HepG2 (cell line): ENCODE data around the gene RGS14. TPM values are rescaled to one million over a fixed set of nuclear protein-coding genes. Genes with fewer than 3 reads are reported as not detected.

Source experiments
- ATAC-seq: fragments of 200-7000 bp; cut with Tn5 transposase; 3 replicates; pipeline ENCODE4 v1.9.1; 2020; ENCODE audit warnings: mild to moderate bottlenecking, moderate library complexity
- Bru-seq: library from RNA; stranded (reverse); fragments of 400-500 nt; gene quantifications from one replicate; lab custom pipeline; 2021; lab: Mats Ljungman, UMichigan
- BruChase-seq, 2 experiments: library from RNA; stranded (reverse); fragments of 400-500 nt; gene quantifications; one replicate each; lab custom pipeline; 2021; lab: Mats Ljungman, UMichigan
- BruUV-seq: library from RNA; stranded (reverse); fragments of 400-500 nt; replicated peaks from 2 replicates; lab custom pipeline; 2021; lab: Mats Ljungman, UMichigan
- CTCF ChIA-PET: fragments of 300-600 bp; formaldehyde crosslinking; extraction: SDS; loops from one replicate; lab custom pipeline; 2021; ENCODE audit warnings: low total read pairs, inconsistent platforms, low intra/inter-chr PET ratio; lab: Yijun Ruan, JAX
- POLR2A ChIA-PET: fragments of 350-600 bp; sonication (Branson Sonifier 250); formaldehyde crosslinking; loops from one replicate; lab custom pipeline; 2020; ENCODE audit warnings: antibody characterized with exemption, inconsistent platforms; lab: Yijun Ruan, JAX
- DNase-seq: peaks from one replicate; pipeline ENCODE4 v3.0.0-alpha.2; 2015; ENCODE audit warnings: low spot score
- FAIRE-seq: peaks from 3 replicates; lab custom pipeline; 2011; peaks lifted over from hg19 to GRCh38; lab: Jason Lieb, UNC
- H2AFZ ChIP-seq: one replicate; pipeline ENCODE4 v1.6.1; 2011; ENCODE audit warnings: low read length, inconsistent platforms
- H3K27ac ChIP-seq: fragments of 300-600 bp; 3 replicates; pipeline ENCODE4 v1.8.0; 2011; ENCODE audit warnings: mixed run types, mild to moderate bottlenecking, mixed read lengths, low read length, inconsistent platforms; ENCODE audit not compliant: insufficient read depth; ENCODE audit errors: extremely low read length
- H3K27me3 ChIP-seq, 2 experiments: fragments of 200-600 bp in 1 of 2; 2 replicates in 1 of 2; 3 replicates in 1 of 2; pipeline versions ENCODE4 v1.6.0 to v1.8.0; 2011; ENCODE audit warnings: low read length in 2 of 2, mild to moderate bottlenecking in 2 of 2, moderate library complexity in 2 of 2, inconsistent platforms in 1 of 2; ENCODE audit not compliant: insufficient read depth in 2 of 2, control insufficient read depth in 1 of 2
- H3K36me3 ChIP-seq, 2 experiments: fragments of 200-600 bp in 1 of 2; replicated peaks in 1 of 2; 2 replicates in 1 of 2; 3 replicates in 1 of 2; pipeline versions ENCODE4 v1.5.1 to v1.8.0; 2011; ENCODE audit warnings: low read length in 2 of 2, inconsistent platforms in 1 of 2; ENCODE audit not compliant: insufficient read depth in 2 of 2, control insufficient read depth in 1 of 2
- H3K4me1 ChIP-seq: 2 replicates; pipeline ENCODE4 v1.5.1; 2012; ENCODE audit warnings: low read length, inconsistent platforms; ENCODE audit not compliant: insufficient read depth
- H3K4me2 ChIP-seq: 2 replicates; pipeline ENCODE4 v1.6.0; 2011; ENCODE audit warnings: low read depth, low read length, inconsistent platforms
- H3K4me3 ChIP-seq, 3 experiments: fragments of 200-600 bp in 1 of 3; sonication (generic), shearing (Covaris generic) in 1 of 3; replicated peaks in 1 of 3; 2 replicates each; pipeline ENCODE4 v1.5.1; 2011 to 2016; ENCODE audit warnings: low read length in 3 of 3, inconsistent platforms in 2 of 3, low read depth in 2 of 3, mild to moderate bottlenecking in 2 of 3, control low read depth in 1 of 3, mixed read lengths in 1 of 3; ENCODE audit not compliant: insufficient read depth in 1 of 3
- H3K79me2 ChIP-seq: one replicate; pipeline ENCODE4 v1.6.1; 2011; ENCODE audit warnings: low read length, inconsistent platforms; ENCODE audit not compliant: insufficient read depth
- H3K9ac ChIP-seq: 2 replicates; pipeline ENCODE4 v1.6.0; 2011; ENCODE audit warnings: mild to moderate bottlenecking, low read depth, low read length, inconsistent platforms; ENCODE audit not compliant: insufficient read depth
- H3K9me3 ChIP-seq: 2 replicates; pipeline ENCODE4 v1.5.1; 2012; ENCODE audit warnings: mild to moderate bottlenecking, low read length
- H4K20me1 ChIP-seq: 2 replicates; pipeline ENCODE4 v1.6.0; 2011; ENCODE audit warnings: inconsistent platforms, mild to moderate bottlenecking, low read length, moderate library complexity; ENCODE audit not compliant: insufficient read depth
- CCDC6 ChIP-seq: sonication (generic); formaldehyde crosslinking; IDR thresholded peaks from 2 replicates; pipeline ENCODE4 v1.8.1; 2022; ENCODE audit warnings: mild to moderate bottlenecking, missing genetic modification reagents, moderate library complexity
- WGBS: methylation state at CpG from one replicate; pipeline ENCODE4 v1.1.6; 2017; ENCODE audit warnings: low lambda C conversion rate; 5-methylcytosine and 5-hydroxymethylcytosine counted together
- in situ Hi-C: cut with HindIII; loops from 2 replicates; pipeline ENCODE4 v1.10.0; 2017; ENCODE audit warnings: low pct_unique_long_range_greater_than_20kb; ENCODE audit not compliant: extremely low pct_ligation_motif_present
- intact Hi-C: fragments of 100-400 bp; cut with micrococcal nuclease; formaldehyde crosslinking; loops from one replicate; pipeline ENCODE4 v1.10.0; 2022; ENCODE audit not compliant: unreplicated experiment
- long read RNA-seq, 2 experiments: library from RNA in 1 of 2; library from polyadenylated mRNA in 1 of 2; stranded (forward) in 1 of 2; unstranded in 1 of 2; transcript quantifications; one replicate each; pipeline ENCODE4 v2.0.0, GENCODE V29; 2019 to 2022
- polyA minus RNA-seq, 3 experiments: library from RNA; depleted of rRNA, polyadenylated mRNA; stranded (reverse); fragments of >200 nt; gene quantifications; 2 replicates each; pipeline ENCODE4 v1.2.3, GENCODE V29; 2011; ENCODE audit warnings: low replicate concordance in 1 of 3
- polyA plus RNA-seq, 8 experiments: library from polyadenylated mRNA; depleted of rRNA in 3 of 8; stranded (reverse) in 7 of 8; unstranded in 1 of 8; fragments of >200 nt; fragmentation: Illumina TruSeq in 4 of 8; extraction: Trizol in 4 of 8; gene quantifications; 2 replicates each; pipeline versions ENCODE4 v1.2.1 to v1.2.3, GENCODE V29; 2011 to 2016; ENCODE audit warnings: low read depth in 4 of 8, missing spikeins in 1 of 8, mixed read lengths in 1 of 8; ENCODE audit not compliant: insufficient read depth in 1 of 8
- total RNA-seq, 5 experiments: library from RNA; depleted of rRNA; stranded (reverse); fragments of >200 nt; fragmentation: Illumina TruSeq; extraction: Trizol; gene quantifications; 2 replicates each; pipeline ENCODE4 v1.2.3, GENCODE V29; 2016; ENCODE audit warnings: low read depth in 1 of 5
- TF ChIP-seq, protein P1 (sequence below): sonication (generic); formaldehyde crosslinking; conservative IDR thresholded peaks from 2 replicates; pipeline ENCODE4 v1.4.0; 2020; ENCODE audit warnings: missing genetic modification reagents
- TF ChIP-seq, protein P2 (sequence below): fragments of 450-650 bp; IDR thresholded peaks from 2 replicates; pipeline ENCODE4 v1.6.1; 2016
- TF ChIP-seq, protein P3 (sequence below): sonication (generic); formaldehyde crosslinking; IDR thresholded peaks from 2 replicates; pipeline ENCODE4 v1.4.0; 2020; ENCODE audit warnings: mild to moderate bottlenecking, missing genetic modification reagents
- TF ChIP-seq, protein P4 (sequence below): sonication (generic); formaldehyde crosslinking; IDR thresholded peaks from 2 replicates; pipeline ENCODE4 v1.5.1; 2020; ENCODE audit warnings: mild to moderate bottlenecking, missing genetic modification reagents, borderline replicate concordance

RGS14 gene, protein sequence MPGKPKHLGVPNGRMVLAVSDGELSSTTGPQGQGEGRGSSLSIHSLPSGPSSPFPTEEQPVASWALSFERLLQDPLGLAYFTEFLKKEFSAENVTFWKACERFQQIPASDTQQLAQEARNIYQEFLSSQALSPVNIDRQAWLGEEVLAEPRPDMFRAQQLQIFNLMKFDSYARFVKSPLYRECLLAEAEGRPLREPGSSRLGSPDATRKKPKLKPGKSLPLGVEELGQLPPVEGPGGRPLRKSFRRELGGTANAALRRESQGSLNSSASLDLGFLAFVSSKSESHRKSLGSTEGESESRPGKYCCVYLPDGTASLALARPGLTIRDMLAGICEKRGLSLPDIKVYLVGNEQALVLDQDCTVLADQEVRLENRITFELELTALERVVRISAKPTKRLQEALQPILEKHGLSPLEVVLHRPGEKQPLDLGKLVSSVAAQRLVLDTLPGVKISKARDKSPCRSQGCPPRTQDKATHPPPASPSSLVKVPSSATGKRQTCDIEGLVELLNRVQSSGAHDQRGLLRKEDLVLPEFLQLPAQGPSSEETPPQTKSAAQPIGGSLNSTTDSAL
- total RNA-seq (2016; rRNA removed; fragmentation: Illumina TruSeq; extraction: Trizol) (10.7 and 11.1 TPM in 2 replicates), polyA plus RNA-seq (2011; rRNA removed) (17.2 and 27.9 TPM in 2 replicates), polyA minus RNA-seq (2011; rRNA and poly(A)+ RNA removed; ENCODE audit: low replicate concordance) (0.82 and 20.7 TPM in 2 replicates), Bru-seq, nascent RNA (percentile 38 among the genes with signal in this experiment), BruChase-seq, experiment 1, labeled RNA remaining after a 6-hour chase (percentile 43 among the genes with signal in this experiment), BruChase-seq, experiment 2, labeled RNA remaining after a 2-hour chase (percentile 44 among the genes with signal in this experiment)
- 15.3 and 15.8 TPM in 2 replicates for total RNA-seq (2016; cell fraction: cytosol; rRNA removed; fragmentation: Illumina TruSeq; extraction: Trizol; ENCODE audit: low read depth)
- 7.2 and 12.8 TPM in 2 replicates for total RNA-seq (2016; cell fraction: insoluble cytoplasmic fraction; rRNA removed; fragmentation: Illumina TruSeq; extraction: Trizol)
- 15.5 and 16.6 TPM in 2 replicates for total RNA-seq (2016; cell fraction: membrane; rRNA removed; fragmentation: Illumina TruSeq; extraction: Trizol)
- total RNA-seq (2016; cell fraction: nucleus; rRNA removed; fragmentation: Illumina TruSeq; extraction: Trizol) = 7.6 and 9.6 TPM in 2 replicates
- 20.3 and 35.1 TPM in 2 replicates for polyA plus RNA-seq (2011; cell fraction: cytosol; rRNA removed)
- polyA plus RNA-seq (2011; cell fraction: nucleus; rRNA removed) = 48.0 and 49.7 TPM in 2 replicates
- polyA plus RNA-seq (2012) = 9.3 and 16.2 TPM in 2 replicates
- polyA plus RNA-seq (2016; cell fraction: cytosol; fragmentation: Illumina TruSeq; extraction: Trizol; ENCODE audit: low read depth) = 11.0 and 13.5 TPM in 2 replicates
- 14.8 and 16.5 TPM in 2 replicates for polyA plus RNA-seq (2016; cell fraction: insoluble cytoplasmic fraction; fragmentation: Illumina TruSeq; extraction: Trizol; ENCODE audit: low read depth)
- 11.0 and 11.4 TPM in 2 replicates for polyA plus RNA-seq (2016; cell fraction: membrane; fragmentation: Illumina TruSeq; extraction: Trizol; ENCODE audit: low read depth)
- 19.6 TPM in 2 replicates for polyA plus RNA-seq (2016; cell fraction: nucleus; fragmentation: Illumina TruSeq; extraction: Trizol; ENCODE audit: insufficient read depth, low read depth)
- 7.2 and 9.7 TPM in 2 replicates for polyA minus RNA-seq (2011; cell fraction: cytosol; rRNA and poly(A)+ RNA removed)
- 10.6 and 12.8 TPM in 2 replicates for polyA minus RNA-seq (2011; cell fraction: nucleus; rRNA and poly(A)+ RNA removed)
- long read RNA-seq, experiment 1, transcript RGS14-207 (4 exons, 590 nt) = major isoform, 7 of 15 reads
- long read RNA-seq, experiment 1, partial matches to known transcripts = 1 of 15 reads
- long read RNA-seq, experiment 1, other reads (novel, unspliced or antisense) = 6 of 15 reads
- long read RNA-seq, experiment 2, transcript RGS14-207 (4 exons, 590 nt) = major isoform, 21 of 38 reads
- long read RNA-seq, experiment 2, partial matches to known transcripts = 7 of 38 reads
- long read RNA-seq, experiment 2, other reads (novel, unspliced or antisense) = 3 of 38 reads

DNA sequence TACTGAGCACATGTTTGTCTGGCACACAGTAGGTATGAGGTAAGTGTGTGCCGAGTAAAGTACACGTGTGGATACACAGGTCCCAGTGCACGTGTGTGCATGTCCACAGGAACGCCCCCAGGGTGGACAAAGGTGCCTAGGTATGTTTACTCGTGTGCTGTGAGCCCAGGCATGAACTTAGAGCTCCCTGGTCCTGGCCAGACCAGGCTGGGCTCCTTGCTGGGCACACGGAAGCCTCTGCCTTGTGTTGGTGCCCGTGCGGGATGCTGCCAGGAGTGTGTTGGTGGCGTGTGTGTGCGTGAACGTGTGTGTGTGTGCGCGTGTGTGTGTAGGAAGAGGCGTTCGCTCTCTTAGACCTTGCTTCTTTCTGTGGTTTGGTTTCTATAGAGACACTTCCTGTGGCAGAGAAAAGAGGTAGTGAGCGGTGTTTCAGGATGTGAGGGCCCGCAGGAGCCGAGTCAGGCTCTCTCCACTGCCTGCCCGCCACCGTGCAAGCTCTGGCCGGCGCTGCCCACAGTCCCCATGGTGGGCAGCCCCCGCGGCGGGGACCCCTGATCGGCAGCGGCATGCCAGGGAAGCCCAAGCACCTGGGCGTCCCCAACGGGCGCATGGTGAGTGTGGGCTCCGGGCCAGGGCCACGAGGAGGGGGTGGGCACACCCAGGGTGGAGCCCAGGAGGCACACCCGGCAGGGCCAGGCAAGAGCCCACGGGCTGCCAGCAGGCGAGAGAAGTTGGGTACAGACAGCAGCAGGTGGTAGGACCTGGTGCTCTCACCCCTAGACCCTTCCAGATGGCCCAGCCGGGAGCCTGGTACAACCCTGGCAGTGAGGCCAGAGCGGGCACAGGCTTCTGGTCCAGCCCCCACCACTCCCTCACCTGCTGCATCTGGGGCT lies at the start of gene RGS14:
RGS14 (plus strand) TSS at position 466 of the 893 bp plus-strand sequence; CDS start at position 567, 101 bp downstream.
- H3K4me3 ChIP-seq = peak within 1 kb of the TSS in 1 of 3 experiments; percentile 25; a peak in 1 of 6 replicates
- 61% methylated on average over 23 of the region's 37 CpGs for WGBS
- in situ Hi-C loops (loop anchor here (25.0 kb wide), 1 partner anchor 820 kb away; the partner anchor contains the start of genes CDHR2 and RNF44), intact Hi-C loops (no loop called here)
- ChIA-PET CTCF (no interaction called here), POLR2A (interaction anchor here (1.6 to 6.5 kb wide), 2 partner anchors 9 to 21 kb away, joined by 12 to 77 read pairs; no protein-coding TSS in a partner anchor)
- H3K9ac ChIP-seq = no peak within 1 kb of the TSS
- no TSS peak for BruUV-seq
- peak within 1 kb of the TSS; percentile 42 for H3K4me2 ChIP-seq
- H2AFZ ChIP-seq = no peak within 1 kb of the TSS
- no peak for ATAC-seq
- H3K27ac ChIP-seq = no peak within 1 kb of the TSS
- peaks cover 98% of the 10 kb centered on the region for H3K4me1 ChIP-seq
- FAIRE-seq = no peak
- no peaks in the 10 kb centered on the region for H3K79me2 ChIP-seq
- no peaks in the 10 kb centered on the region for H4K20me1 ChIP-seq
- no peaks in the 10 kb centered on the region for H3K9me3 ChIP-seq
- no peaks in the 10 kb centered on the region for H3K36me3 ChIP-seq
- no peak for DNase-seq
- H3K27me3 ChIP-seq = peaks cover 0 to 23% of the 10 kb centered on the region in 2 experiments; a peak in 4 of 5 replicates
- TF ChIP-seq, protein P1, sequence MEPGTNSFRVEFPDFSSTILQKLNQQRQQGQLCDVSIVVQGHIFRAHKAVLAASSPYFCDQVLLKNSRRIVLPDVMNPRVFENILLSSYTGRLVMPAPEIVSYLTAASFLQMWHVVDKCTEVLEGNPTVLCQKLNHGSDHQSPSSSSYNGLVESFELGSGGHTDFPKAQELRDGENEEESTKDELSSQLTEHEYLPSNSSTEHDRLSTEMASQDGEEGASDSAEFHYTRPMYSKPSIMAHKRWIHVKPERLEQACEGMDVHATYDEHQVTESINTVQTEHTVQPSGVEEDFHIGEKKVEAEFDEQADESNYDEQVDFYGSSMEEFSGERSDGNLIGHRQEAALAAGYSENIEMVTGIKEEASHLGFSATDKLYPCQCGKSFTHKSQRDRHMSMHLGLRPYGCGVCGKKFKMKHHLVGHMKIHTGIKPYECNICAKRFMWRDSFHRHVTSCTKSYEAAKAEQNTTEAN = no peak
- TF ChIP-seq, protein P2, sequence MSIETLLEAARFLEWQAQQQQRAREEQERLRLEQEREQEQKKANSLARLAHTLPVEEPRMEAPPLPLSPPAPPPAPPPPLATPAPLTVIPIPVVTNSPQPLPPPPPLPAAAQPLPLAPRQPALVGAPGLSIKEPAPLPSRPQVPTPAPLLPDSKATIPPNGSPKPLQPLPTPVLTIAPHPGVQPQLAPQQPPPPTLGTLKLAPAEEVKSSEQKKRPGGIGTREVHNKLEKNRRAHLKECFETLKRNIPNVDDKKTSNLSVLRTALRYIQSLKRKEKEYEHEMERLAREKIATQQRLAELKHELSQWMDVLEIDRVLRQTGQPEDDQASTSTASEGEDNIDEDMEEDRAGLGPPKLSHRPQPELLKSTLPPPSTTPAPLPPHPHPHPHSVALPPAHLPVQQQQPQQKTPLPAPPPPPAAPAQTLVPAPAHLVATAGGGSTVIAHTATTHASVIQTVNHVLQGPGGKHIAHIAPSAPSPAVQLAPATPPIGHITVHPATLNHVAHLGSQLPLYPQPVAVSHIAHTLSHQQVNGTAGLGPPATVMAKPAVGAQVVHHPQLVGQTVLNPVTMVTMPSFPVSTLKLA = peak; percentile 66
- TF ChIP-seq, protein P3, sequence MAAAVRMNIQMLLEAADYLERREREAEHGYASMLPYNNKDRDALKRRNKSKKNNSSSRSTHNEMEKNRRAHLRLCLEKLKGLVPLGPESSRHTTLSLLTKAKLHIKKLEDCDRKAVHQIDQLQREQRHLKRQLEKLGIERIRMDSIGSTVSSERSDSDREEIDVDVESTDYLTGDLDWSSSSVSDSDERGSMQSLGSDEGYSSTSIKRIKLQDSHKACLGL (CRISPR knock-in tag) = no peak
- TF ChIP-seq CCDC6 (CRISPR knock-in tag) = no peak
- TF ChIP-seq, protein P4, sequence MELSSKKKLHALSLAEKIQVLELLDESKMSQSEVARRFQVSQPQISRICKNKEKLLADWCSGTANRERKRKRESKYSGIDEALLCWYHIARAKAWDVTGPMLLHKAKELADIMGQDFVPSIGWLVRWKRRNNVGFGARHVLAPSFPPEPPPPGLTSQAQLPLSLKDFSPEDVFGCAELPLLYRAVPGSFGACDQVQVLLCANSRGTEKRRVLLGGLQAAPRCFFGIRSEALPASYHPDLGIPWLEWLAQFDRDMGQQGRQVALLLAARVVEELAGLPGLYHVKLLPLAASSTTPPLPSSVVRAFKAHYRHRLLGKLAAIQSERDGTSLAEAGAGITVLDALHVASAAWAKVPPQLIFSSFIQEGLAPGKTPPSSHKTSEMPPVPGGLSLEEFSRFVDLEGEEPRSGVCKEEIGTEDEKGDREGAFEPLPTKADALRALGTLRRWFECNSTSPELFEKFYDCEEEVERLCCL (CRISPR knock-in tag) = no peak
